ENCODE data around the gene MYO1H.
"Not testable (repeated sequence)": the region's sequence is repeated elsewhere in the genome, so short reads cannot be mapped to it uniquely, and the experiment has no call there.

Gene MYO1H

GRCh38 chr12:109459247-109459646, 111.5 kb downstream of the MYO1H start:
- TF ChIP-seq POLR2A (IDR thresholded peaks at IDR 0.05; ENCODE audit: low read depth, low read length): no peak
- FAIRE-seq (no peak), DNase-seq (ENCODE audit: insufficient read length, low spot score) (no peak)

- FAIRE-seq: no peak
- DNase-seq (ENCODE audit: insufficient read length, low spot score): no peak
- TF ChIP-seq POLR2A (IDR thresholded peaks at IDR 0.05; ENCODE audit: low read depth, low read length): no peak
Measured at GRCh38 chr12:109460538-109460937, 112.8 kb downstream of the MYO1H start.

- DNase-seq (ENCODE audit: insufficient read length, low spot score): peak; percentile 62
- FAIRE-seq: no peak
- TF ChIP-seq POLR2A (IDR thresholded peaks at IDR 0.05; ENCODE audit: low read depth, low read length): no peak
Measured at GRCh38 chr12:109461049-109461845, 113.5 kb downstream of the MYO1H start.

- DNase-seq (ENCODE audit: insufficient read length, low spot score) (peak; percentile 69), FAIRE-seq (no peak)
- no peak for TF ChIP-seq POLR2A (IDR thresholded peaks at IDR 0.05; ENCODE audit: low read depth, low read length)
Measured at GRCh38 chr12:109461846-109462756, 114.4 kb downstream of the MYO1H start.

GRCh38 chr12:109462868-109463692, 115.4 kb downstream of the MYO1H start:
- DNase-seq (ENCODE audit: insufficient read length, low spot score) (peak; percentile 79), FAIRE-seq (peak; percentile 68)
- no peak for TF ChIP-seq POLR2A (IDR thresholded peaks at IDR 0.05; ENCODE audit: low read depth, low read length)

- no peak for TF ChIP-seq POLR2A (IDR thresholded peaks at IDR 0.05; ENCODE audit: low read depth, low read length)
- no peak for FAIRE-seq
- no peak for DNase-seq (ENCODE audit: insufficient read length, low spot score)
Measured at GRCh38 chr12:109463756-109464155, 116.1 kb downstream of the MYO1H start.

- no peak for DNase-seq (ENCODE audit: insufficient read length, low spot score)
- no peak for TF ChIP-seq POLR2A (IDR thresholded peaks at IDR 0.05; ENCODE audit: low read depth, low read length)
- no peak for FAIRE-seq
Measured at GRCh38 chr12:109464642-109465351, 117.1 kb downstream of the MYO1H start.

- no peak for TF ChIP-seq POLR2A (IDR thresholded peaks at IDR 0.05; ENCODE audit: low read depth, low read length)
- FAIRE-seq: no peak
- DNase-seq (ENCODE audit: insufficient read length, low spot score): no peak
Measured at GRCh38 chr12:109466305-109466704, 118.6 kb downstream of the MYO1H start.

- no peak for DNase-seq (ENCODE audit: insufficient read length, low spot score)
Measured at GRCh38 chr12:109466821-109467220, 119.1 kb downstream of the MYO1H start.

GRCh38 chr12:109467978-109468676, 120.4 kb downstream of the MYO1H start:
- DNase-seq (ENCODE audit: insufficient read length, low spot score): no peak
- no peak for FAIRE-seq
- TF ChIP-seq POLR2A (IDR thresholded peaks at IDR 0.05; ENCODE audit: low read depth, low read length): no peak

More at GRCh38 chr12:109466821-109467220, 119.1 kb downstream of the MYO1H start:
- no peak for FAIRE-seq
- no peak for TF ChIP-seq POLR2A (IDR thresholded peaks at IDR 0.05; ENCODE audit: low read depth, low read length)

GRCh38 chr12:109469517-109469916, 121.8 kb downstream of the MYO1H start:
- DNase-seq (ENCODE audit: insufficient read length, low spot score) (no peak), FAIRE-seq (no peak)
- no peak for TF ChIP-seq POLR2A (IDR thresholded peaks at IDR 0.05; ENCODE audit: low read depth, low read length)

GRCh38 chr12:109473006-109473405, 125.3 kb downstream of the MYO1H start:
- no peak for DNase-seq (ENCODE audit: insufficient read length, low spot score)
- no peak for FAIRE-seq
- no peak for TF ChIP-seq POLR2A (IDR thresholded peaks at IDR 0.05; ENCODE audit: low read depth, low read length)

- not testable (repeated sequence) for FAIRE-seq; DNase-seq (ENCODE audit: insufficient read length, low spot score)
Measured at GRCh38 chr12:109473526-109474270, 126.0 kb downstream of the MYO1H start.

All from H54 (cell line).